K562 (cell line): ENCODE measurements around the gene CTNNA3. TPM values are rescaled to one million over a fixed set of nuclear protein-coding genes. Genes with fewer than 3 reads are reported as not detected.

Source experiments
- ATAC-seq: fragments of 200-7000 bp; cut with Tn5 transposase; 3 replicates; pipeline ENCODE4 v1.9.1; 2020; ENCODE audit warnings: moderate library complexity
- BruUV-seq: library from RNA; stranded (reverse); fragments of 400-500 nt; replicated peaks from 2 replicates; lab custom pipeline; 2021; lab: Mats Ljungman, UMichigan
- CTCF ChIA-PET: fragments of 300-600 bp; formaldehyde crosslinking; extraction: SDS; loops from one replicate; lab custom pipeline; 2021; ENCODE audit warnings: low intra/inter-chr PET ratio; lab: Yijun Ruan, JAX
- POLR2A ChIA-PET: fragments of 300-600, 350-650 bp; sonication (Branson Sonifier 250); formaldehyde crosslinking; extraction: SDS; loops from one replicate; lab custom pipeline; 2021; ENCODE audit warnings: antibody characterized with exemption, inconsistent platforms; lab: Yijun Ruan, JAX
- DNase-seq, 4 experiments: peaks; one replicate each; pipeline versions ENCODE4 v3.0.0 to v3.0.0-alpha.2; 2011 to 2018; ENCODE audit warnings: low spot score in 3 of 4, mixed read lengths in 3 of 4; ENCODE audit errors: extremely low read depth in 1 of 4
- FAIRE-seq: peaks from 2 replicates; lab custom pipeline; 2011; peaks lifted over from hg19 to GRCh38; lab: Jason Lieb, UNC
- H2AFZ ChIP-seq: 2 replicates; pipeline ENCODE4 v1.6.0; 2011; ENCODE audit warnings: low read depth, low read length, control low read depth, inconsistent platforms
- H3K27ac ChIP-seq: fragments of 200-600 bp; 3 replicates; pipeline ENCODE4 v1.8.0; 2011; ENCODE audit warnings: low read depth, mild to moderate bottlenecking, control low read depth, inconsistent platforms, low read length, moderate library complexity, mixed read lengths; ENCODE audit errors: extremely low read depth
- H3K27me3 ChIP-seq, 2 experiments: fragments of 300-600 bp in 1 of 2; 2 replicates in 1 of 2; 3 replicates in 1 of 2; pipeline versions ENCODE4 v1.6.0 to v1.8.0; 2011; ENCODE audit warnings: inconsistent platforms in 2 of 2, low read length in 2 of 2, mild to moderate bottlenecking in 1 of 2, mixed read lengths in 1 of 2, moderate library complexity in 1 of 2; ENCODE audit not compliant: control insufficient read depth in 2 of 2, insufficient read depth in 2 of 2
- H3K36me3 ChIP-seq: fragments of 300-600 bp; 3 replicates; pipeline ENCODE4 v1.8.0; 2011; ENCODE audit warnings: mild to moderate bottlenecking, low read length, inconsistent platforms; ENCODE audit not compliant: control insufficient read depth, insufficient read depth
- H3K4me1 ChIP-seq, 2 experiments: fragments of 200-600 bp in 1 of 2; replicated peaks in 1 of 2; 2 replicates in 1 of 2; 3 replicates in 1 of 2; pipeline versions ENCODE4 v1.5.1 to v1.8.0; 2011; ENCODE audit warnings: inconsistent platforms in 2 of 2, low read length in 2 of 2, mild to moderate bottlenecking in 1 of 2, mixed read lengths in 1 of 2, moderate library complexity in 1 of 2; ENCODE audit not compliant: control insufficient read depth in 2 of 2, insufficient read depth in 2 of 2
- H3K4me2 ChIP-seq: 2 replicates; pipeline ENCODE4 v1.6.1; 2011; ENCODE audit warnings: low read length, control low read depth, inconsistent platforms, mixed read lengths; ENCODE audit not compliant: insufficient read depth
- H3K4me3 ChIP-seq: fragments of 200-600 bp; sonication (generic), shearing (Covaris generic); 2 replicates; pipeline ENCODE4 v1.5.1; 2016; ENCODE audit warnings: control low read depth, inconsistent platforms
- H3K79me2 ChIP-seq: fragments of 200-600 bp; 3 replicates; pipeline ENCODE4 v1.8.0; 2011; ENCODE audit warnings: low read length, inconsistent platforms; ENCODE audit not compliant: control insufficient read depth, insufficient read depth
- H3K9ac ChIP-seq, 2 experiments: 2 replicates each; pipeline versions ENCODE4 v1.6.0 to v1.6.1; 2011; ENCODE audit warnings: low read depth in 2 of 2, low read length in 2 of 2, control low read depth in 1 of 2, inconsistent platforms in 1 of 2, mild to moderate bottlenecking in 1 of 2, mixed read lengths in 1 of 2; ENCODE audit not compliant: insufficient read depth in 1 of 2
- H3K9me1 ChIP-seq: one replicate; pipeline ENCODE4 v1.6.0; 2011; ENCODE audit warnings: inconsistent platforms, mild to moderate bottlenecking, low read length, moderate library complexity; ENCODE audit not compliant: control insufficient read depth, insufficient read depth
- H3K9me3 ChIP-seq: replicated peaks from 2 replicates; pipeline ENCODE4 v1.5.1; 2011; ENCODE audit warnings: low read depth, low read length, inconsistent platforms; ENCODE audit not compliant: control insufficient read depth, insufficient read depth
- H4K20me1 ChIP-seq: replicated peaks from 2 replicates; pipeline ENCODE4 v1.6.1; 2011; ENCODE audit warnings: low read length, inconsistent platforms, mixed read lengths; ENCODE audit not compliant: control insufficient read depth, insufficient read depth
- BACH1 ChIP-seq: fragments of 200-800 bp; sonication (Bioruptor generic); IDR thresholded peaks from 2 replicates; pipeline ENCODE4 v1.6.1; 2016; ENCODE audit warnings: missing genetic modification characterization, missing compliant biosample characterization
- MCM3 ChIP-seq: fragments of 450-650 bp; IDR thresholded peaks from 2 replicates; pipeline ENCODE4 v1.6.1; 2016
- MXD1 ChIP-seq: fragments of 250-450 bp; sonication (Bioruptor Pico); IDR thresholded peaks from 2 replicates; pipeline ENCODE4 v1.8.0; 2021; ENCODE audit warnings: borderline replicate concordance, mild to moderate bottlenecking, moderate library complexity; ENCODE audit not compliant: poor library complexity, severe bottlenecking
- NCOA1 ChIP-seq: fragments of 450-650 bp; IDR thresholded peaks from 2 replicates; pipeline ENCODE4 v1.6.1; 2016; ENCODE audit warnings: low read depth
- ZNF277 ChIP-seq: fragments of 250-450 bp; sonication (Bioruptor Pico); IDR thresholded peaks from 2 replicates; pipeline ENCODE4 v1.8.0; 2022; ENCODE audit warnings: inconsistent platforms, mild to moderate bottlenecking, moderate library complexity, borderline replicate concordance
- ZNF324 ChIP-seq: fragments of 250-450 bp; sonication (Bioruptor Pico); IDR thresholded peaks from 2 replicates; pipeline ENCODE4 v1.4.0; 2020; ENCODE audit warnings: mild to moderate bottlenecking
- ZNF695 ChIP-seq: fragments of 450-650 bp; formaldehyde crosslinking; IDR thresholded peaks from 2 replicates; pipeline ENCODE4 v1.4.0; 2020; ENCODE audit warnings: mild to moderate bottlenecking, moderate library complexity
- WGBS: fragments of 100-300 bp; shearing (Covaris generic); methylation state at CpG from one replicate; pipeline ENCODE4 v1.1.6; 2016; ENCODE audit warnings: low coverage, mixed read lengths; ENCODE audit not compliant: insufficient coverage; ENCODE audit errors: missing lambda C conversion rate; 5-methylcytosine and 5-hydroxymethylcytosine counted together
- in situ Hi-C: fragments of 300-500 bp; cut with MboI; formaldehyde crosslinking; loops from 4 replicates; pipeline ENCODE4 v1.15.0; 2018; ENCODE audit warnings: inconsistent platforms, mixed read lengths
- intact Hi-C: fragments of 100-400 bp; cut with micrococcal nuclease; formaldehyde crosslinking; loops from 2 replicates; pipeline ENCODE4 v1.14.2; 2022
- polyA plus RNA-seq, 8 experiments: library from polyadenylated mRNA; depleted of rRNA in 4 of 8; stranded (reverse) in 5 of 8; unstranded in 3 of 8; fragments of >200 nt; fragmentation: Nextera tagmentation in 2 of 8; fragmentation: Illumina TruSeq in 1 of 8; extraction: Ambion mirVana in 2 of 8; extraction: Trizol in 1 of 8; gene quantifications; 2 replicates each; pipeline versions ENCODE4 v1.2.1 to v1.2.3, GENCODE V29; 2011 to 2014; ENCODE audit warnings: inconsistent platforms in 1 of 8, missing spikeins in 1 of 8
- total RNA-seq, 7 experiments: library from RNA; depleted of rRNA in 6 of 7; stranded (reverse); fragments of >200 nt in 6 of 7; fragmentation: Illumina TruSeq in 2 of 7; extraction: Trizol in 2 of 7; gene quantifications; 2 replicates each; pipeline versions ENCODE4 v1.2.1 to v1.2.3, GENCODE V29; 2011 to 2021; ENCODE audit warnings: low replicate concordance in 1 of 7
- TF ChIP-seq, protein P1 (sequence below): fragments of 250-450 bp; sonication (Bioruptor Pico); IDR thresholded peaks from 2 replicates; pipeline ENCODE4 v1.8.0; 2021; ENCODE audit warnings: mild to moderate bottlenecking, moderate library complexity
- TF ChIP-seq, protein P2 (sequence below), 3 experiments: fragments of 200-800 bp in 1 of 3; fragments of 250-450 bp in 1 of 3; fragments of 450-650 bp in 1 of 3; sonication (Bioruptor Pico) in 1 of 3; sonication (Bioruptor generic) in 1 of 3; formaldehyde crosslinking in 1 of 3; IDR thresholded peaks; 2 replicates each; pipeline versions ENCODE4 v1.6.1 to v1.8.0; 2016 to 2022; ENCODE audit warnings: mild to moderate bottlenecking in 2 of 3, missing genetic modification characterization in 2 of 3, missing compliant biosample characterization in 1 of 3, moderate library complexity in 1 of 3

The CTNNA3 gene
- total and polyA plus RNA-seq, 9 of the 15 experiments (the other 6 are each of a cell fraction or from before 2014, with no cell fraction given): 0.04 TPM; not detected in 8

DNA sequence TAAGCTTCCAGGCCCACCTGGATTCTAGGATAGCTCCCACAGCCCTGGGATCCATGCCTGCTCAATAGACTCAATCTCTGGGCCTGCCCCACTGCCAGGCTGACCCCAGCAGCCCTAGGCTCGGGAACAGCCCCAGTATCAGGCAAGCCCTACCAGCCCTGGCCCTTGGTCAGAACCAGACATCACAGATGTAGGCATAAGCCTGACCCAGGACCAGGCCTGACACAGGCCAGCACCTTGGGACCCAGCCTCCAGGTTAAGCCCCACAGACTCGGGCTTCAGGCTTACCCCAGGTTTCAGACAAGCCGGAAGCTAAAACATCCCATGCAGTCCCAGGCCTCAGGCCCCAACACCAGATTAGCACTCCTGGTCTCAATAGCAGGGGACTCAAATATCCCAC lies 1046.4 kb downstream of the CTNNA3 start:
- BruUV-seq: no TSS peak
- Histone ChIP-seq H3K27ac (no peak overlapping the region), H3K4me3 (no peak overlapping the region), H3K4me1 (no peaks in the 10 kb centered on the region), H3K4me2 (no peak overlapping the region), H2AFZ (no peak overlapping the region), H3K9me3 (no peaks in the 10 kb centered on the region), H3K9ac (no peak overlapping the region), H3K79me2 (no peaks in the 10 kb centered on the region), H4K20me1 (no peaks in the 10 kb centered on the region), H3K36me3 (no peaks in the 10 kb centered on the region), H3K27me3 (no peaks in the 10 kb centered on the region), H3K9me1 (no peaks in the 10 kb centered on the region)
- WGBS: 0% methylated on average over 3 of the region's 3 CpGs
- intact Hi-C loops (no loop called here), in situ Hi-C loops (no loop called here)
- FAIRE-seq: no peak
- TF ChIP-seq, protein P1, sequence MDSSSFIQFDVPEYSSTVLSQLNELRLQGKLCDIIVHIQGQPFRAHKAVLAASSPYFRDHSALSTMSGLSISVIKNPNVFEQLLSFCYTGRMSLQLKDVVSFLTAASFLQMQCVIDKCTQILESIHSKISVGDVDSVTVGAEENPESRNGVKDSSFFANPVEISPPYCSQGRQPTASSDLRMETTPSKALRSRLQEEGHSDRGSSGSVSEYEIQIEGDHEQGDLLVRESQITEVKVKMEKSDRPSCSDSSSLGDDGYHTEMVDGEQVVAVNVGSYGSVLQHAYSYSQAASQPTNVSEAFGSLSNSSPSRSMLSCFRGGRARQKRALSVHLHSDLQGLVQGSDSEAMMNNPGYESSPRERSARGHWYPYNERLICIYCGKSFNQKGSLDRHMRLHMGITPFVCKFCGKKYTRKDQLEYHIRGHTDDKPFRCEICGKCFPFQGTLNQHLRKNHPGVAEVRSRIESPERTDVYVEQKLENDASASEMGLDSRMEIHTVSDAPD (CRISPR knock-in tag): no peak
- TF ChIP-seq, protein P2, sequence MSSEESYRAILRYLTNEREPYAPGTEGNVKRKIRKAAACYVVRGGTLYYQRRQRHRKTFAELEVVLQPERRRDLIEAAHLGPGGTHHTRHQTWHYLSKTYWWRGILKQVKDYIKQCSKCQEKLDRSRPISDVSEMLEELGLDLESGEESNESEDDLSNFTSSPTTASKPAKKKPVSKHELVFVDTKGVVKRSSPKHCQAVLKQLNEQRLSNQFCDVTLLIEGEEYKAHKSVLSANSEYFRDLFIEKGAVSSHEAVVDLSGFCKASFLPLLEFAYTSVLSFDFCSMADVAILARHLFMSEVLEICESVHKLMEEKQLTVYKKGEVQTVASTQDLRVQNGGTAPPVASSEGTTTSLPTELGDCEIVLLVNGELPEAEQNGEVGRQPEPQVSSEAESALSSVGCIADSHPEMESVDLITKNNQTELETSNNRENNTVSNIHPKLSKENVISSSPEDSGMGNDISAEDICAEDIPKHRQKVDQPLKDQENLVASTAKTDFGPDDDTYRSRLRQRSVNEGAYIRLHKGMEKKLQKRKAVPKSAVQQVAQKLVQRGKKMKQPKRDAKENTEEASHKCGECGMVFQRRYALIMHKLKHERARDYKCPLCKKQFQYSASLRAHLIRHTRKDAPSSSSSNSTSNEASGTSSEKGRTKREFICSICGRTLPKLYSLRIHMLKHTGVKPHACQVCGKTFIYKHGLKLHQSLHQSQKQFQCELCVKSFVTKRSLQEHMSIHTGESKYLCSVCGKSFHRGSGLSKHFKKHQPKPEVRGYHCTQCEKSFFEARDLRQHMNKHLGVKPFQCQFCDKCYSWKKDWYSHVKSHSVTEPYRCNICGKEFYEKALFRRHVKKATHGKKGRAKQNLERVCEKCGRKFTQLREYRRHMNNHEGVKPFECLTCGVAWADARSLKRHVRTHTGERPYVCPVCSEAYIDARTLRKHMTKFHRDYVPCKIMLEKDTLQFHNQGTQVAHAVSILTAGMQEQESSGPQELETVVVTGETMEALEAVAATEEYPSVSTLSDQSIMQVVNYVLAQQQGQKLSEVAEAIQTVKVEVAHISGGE (CRISPR knock-in tag; IDR thresholded peaks at IDR 0.05): no peak
- no peak for TF ChIP-seq ZNF277 (CRISPR knock-in tag)
- TF ChIP-seq NCOA1: no peak
- no peak for TF ChIP-seq MCM3
- TF ChIP-seq ZNF695 (CRISPR knock-in tag): no peak
- TF ChIP-seq BACH1: no peak
- TF ChIP-seq MXD1 (CRISPR knock-in tag): no peak
- no peak for TF ChIP-seq ZNF324
- ChIA-PET POLR2A (no interaction called here), CTCF (no interaction called here)
- no peak for DNase-seq
- no peak for ATAC-seq
